NCI-H1417 (cell line): Measurements from ENCODE around the gene CIAO1.
"Not testable (repeated sequence)": the region's sequence is repeated elsewhere in the genome, so short reads cannot be mapped to it uniquely, and the experiment has no call there.

Experiments used
- DNase-seq, 3 experiments: peaks; one replicate each; lab custom pipeline; 2025; lab: John Stamatoyannopoulos, UW

CIAO1 gene

DNA sequence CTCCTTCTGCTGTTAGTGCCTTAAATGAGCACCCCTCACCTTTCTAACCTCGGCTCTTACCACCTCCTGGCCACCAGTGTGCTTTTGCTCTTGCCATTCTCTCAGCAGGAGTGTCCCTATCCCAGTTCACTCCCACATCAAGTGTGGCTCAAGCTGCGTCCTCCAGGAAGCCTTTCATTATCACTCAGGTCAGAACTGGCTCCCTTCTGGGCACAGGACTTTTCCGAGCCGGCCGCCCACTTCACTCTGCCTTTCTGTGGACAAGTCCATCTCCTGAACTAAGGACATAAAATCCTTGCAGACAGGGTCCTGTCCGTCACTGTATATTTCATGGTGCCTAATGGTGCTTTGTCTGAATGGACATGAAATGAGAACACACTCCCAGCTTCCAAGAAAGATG is 15.8 kb upstream of the CIAO1 start:
- DNase-seq: no peak

DNA sequence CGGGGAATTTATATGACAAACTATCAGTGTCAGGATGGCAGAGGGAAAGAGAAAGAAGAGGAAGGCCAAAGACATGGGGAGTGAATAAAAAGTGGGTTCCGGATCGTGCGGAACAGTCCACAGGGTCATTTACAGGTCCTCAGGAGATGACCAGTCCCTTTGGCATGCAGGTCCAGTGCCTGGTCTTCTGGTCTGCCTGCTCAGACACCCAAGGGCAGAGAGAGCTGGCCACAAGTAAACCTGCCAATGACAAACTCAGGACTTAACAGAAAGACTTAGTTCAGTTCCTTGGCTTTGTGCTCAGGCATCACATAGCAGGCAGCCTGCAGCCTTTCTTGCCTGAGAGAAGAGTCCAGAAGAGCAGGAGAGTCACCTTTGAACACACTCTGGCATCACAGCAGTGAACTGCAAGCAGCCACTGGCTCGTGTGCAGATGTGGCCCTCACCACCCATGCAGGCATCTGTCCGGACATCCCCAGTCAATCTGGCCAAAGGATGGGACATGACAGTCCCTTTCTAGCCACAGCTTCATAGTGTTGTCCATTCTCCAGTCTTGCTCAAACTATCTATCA is 14.2 kb upstream of the CIAO1 start:
- DNase-seq: peak in 2 of 3 experiments; percentile 15 to 39

DNA sequence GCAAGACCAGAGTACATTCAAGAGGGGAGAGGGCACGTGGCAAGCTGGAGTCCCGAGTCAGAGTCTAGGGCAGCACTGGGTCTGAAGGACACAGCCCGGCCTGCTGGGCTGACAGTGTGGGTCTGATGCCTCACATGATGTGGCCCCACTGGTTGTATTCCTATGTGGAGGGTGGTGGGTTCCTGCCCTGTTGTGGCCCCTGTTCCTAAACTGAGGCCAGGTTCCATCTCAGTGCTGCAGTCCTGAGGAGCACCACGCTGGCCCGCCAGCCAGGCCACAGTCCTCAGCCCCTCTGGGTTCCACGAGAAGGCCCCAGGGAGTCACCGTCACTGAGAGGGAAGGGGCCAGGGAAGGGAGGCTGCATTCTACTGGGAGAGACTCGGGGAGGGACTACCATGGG is 13.5 kb upstream of the CIAO1 start:
- no peak for DNase-seq

DNA sequence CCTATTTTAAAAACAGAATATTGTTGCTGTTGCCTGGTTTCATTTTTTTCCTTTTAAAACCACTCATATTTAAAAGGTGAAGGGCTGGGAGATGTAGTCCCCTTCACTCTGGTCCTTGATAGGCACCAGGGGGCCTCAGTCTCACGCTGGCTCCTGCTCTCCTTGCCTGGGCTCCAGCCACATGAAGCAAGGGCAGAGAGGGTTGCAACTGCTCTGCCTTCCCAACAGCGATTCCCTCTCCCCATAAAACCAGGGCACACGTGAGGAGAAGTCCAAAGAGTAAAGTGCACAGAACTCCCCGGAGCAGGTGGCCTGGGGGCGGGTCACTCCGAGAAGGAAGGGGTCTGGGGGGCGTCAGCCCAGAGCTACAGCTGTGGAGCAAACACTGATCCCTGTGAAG is 13.0 kb upstream of the CIAO1 start:
- DNase-seq: no peak

DNA sequence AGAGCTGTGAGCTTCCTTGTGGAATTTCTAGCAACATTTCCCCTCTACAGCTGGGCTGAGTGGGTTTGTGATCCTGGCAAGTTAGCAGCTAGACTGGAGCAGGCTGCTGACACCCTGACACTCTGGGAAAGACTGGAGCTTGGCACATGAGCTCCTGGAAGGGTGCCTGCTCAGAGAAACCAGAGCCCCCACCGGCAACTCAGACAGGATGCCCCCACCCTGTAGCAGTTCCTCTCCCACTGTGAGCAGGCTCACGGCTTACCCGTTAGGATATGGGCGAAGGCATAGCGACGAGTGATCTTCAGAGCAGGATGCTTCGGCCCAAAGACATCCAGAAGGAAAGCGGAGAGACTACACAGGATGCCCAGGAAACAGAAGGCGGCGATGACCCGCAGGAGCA is 11.5 kb upstream of the CIAO1 start:
- no peak for DNase-seq

DNA sequence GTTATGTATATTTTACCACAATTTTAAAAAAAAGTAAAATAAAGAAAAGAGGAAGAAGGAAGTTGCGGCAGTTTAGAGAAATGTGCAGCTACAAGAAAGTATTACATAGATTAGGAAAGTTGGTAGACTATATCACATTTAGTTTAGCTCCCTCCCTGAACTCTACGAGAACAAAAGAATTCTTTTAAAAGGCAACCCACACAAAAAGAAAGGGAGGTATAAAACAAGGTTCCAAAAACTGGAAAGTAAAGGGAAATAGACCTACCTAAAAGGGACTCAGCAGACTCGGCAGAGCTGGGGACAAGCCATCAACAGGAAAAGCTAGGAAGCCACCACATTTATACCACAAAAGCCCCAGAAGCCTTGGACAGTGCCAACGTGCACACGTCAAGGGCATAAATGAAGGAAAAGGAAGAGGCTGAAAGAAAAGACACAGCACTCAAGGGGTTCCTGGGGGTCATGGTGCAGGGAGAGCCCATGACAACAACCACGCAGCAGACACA is 9.4 kb upstream of the CIAO1 start:
- no peak for DNase-seq

DNA sequence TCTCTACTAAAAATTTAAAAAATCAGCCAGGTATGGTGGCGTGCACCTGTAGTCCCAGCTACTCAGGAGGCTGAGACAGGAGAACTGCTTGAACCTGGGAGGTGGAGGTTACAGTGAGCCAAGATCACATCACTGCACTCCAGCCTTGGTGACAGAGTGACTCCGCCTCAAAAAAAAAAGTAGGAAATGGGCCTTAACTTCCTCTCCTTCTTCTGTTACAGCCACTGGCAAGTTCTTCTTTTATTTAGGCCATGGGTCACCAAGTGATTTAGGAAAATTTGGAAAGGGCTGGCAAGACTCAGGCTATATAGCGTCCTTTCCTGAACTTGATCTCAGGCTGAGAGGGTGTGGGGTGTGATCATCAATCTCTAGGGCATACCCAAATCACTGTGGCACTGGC is 8.3 kb upstream of the CIAO1 start:
- DNase-seq: not testable (repeated sequence)

DNA sequence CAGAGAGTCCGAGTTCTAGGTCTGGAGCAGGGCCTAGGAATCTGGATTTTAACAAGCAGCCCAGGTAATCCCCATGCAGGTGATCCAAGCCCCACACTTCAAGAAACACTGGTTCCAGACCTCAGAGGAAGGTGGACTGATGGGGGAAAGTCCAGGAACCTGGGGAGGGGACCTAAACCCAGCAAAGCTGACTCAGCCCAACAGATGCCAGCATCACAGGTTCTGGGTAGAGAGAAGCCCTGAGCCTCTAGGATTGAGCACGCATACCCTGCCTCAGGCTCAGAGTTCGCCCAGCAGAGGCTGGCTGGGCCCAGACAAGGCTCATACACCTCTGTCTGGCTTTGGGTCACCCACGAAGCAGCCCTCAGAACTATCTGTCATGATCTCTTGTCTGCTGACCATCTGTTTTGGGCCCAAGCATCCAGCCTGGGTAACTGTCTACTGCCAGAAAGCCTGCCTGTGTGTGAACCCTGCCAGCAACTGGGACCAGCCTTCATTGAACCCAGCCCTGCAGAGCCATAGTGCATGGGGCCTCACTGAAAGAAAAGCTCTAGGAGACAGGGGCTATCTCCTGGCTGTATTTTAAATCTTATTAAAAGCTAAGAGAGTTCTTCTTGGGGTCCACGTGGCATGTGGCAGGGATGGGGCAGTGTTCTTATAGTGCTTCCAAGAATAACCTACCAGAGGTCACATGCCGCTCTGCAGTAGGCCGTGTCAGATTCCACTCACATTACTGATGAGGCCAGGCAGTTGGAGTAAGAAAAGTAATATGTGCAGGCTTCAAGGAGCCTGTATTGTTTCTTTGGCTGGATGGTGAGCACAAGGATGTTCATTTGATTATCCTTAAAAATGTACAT is 7.6 kb upstream of the CIAO1 start:
- DNase-seq: no peak

DNA sequence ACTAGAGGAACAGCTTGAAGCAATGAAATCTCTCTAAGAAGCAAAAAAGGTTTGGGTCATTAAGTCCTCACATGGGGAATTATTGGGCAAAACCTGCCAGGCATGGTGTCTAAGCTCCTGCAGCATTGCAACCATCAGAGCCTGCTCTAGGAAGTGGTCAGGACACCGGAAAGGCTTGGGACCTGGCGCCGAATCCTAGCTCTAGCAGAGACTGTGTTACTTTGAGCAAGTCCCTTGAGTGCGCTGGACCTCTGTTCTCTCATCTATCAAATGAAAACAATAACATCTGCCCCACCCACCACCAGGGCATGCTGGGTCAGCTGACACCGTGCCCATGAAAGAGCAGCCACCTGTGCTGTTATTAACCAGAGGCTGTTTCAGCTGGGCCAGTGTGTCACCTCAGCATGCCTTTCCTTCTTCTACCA is 6.5 kb upstream of the CIAO1 start:
- peak in 1 of 3 experiments; percentile 21 for DNase-seq

DNA sequence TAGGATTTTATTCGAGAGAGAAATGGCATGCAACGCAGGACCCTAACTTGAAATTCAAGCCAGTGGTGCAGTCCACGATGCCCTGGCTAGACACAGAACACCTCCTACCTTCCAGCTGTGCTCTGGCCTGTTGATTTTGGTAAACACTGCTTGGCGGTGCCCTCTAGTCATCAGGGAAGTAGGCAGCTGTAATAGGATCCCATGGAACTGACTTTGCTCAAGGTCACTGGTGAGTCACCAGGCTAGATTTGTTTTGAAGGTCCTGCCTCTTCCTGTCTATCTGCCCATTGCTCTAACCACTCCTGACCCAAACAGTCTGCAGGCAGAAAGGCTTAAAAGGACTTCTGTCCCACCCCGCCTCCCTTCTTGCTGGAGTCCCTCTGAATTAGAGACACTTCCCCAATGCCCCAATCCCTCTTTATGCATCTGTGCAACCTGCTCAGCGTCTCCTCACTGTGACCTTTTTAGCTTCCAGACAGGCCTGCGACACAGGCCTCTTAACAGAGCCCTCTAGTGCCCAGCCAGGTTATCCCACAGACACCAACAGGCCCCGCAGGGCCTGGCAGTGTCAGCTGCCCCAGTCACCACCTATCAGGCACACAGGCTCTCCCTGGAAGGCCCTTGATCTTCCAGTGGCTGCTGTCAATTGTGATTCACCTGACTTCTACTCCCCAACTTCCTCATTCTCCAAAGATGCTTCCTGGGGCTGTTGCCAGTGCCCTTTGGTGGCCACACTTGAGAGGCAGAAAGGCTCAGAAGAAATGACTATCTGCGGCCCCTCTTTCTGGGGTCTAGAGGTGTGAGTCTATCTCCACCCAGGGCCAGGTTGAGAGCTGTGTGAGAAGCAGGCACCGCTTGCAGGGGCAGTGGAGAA is 5.4 kb upstream of the CIAO1 start:
- peak in 1 of 3 experiments; percentile 41 for DNase-seq

DNA sequence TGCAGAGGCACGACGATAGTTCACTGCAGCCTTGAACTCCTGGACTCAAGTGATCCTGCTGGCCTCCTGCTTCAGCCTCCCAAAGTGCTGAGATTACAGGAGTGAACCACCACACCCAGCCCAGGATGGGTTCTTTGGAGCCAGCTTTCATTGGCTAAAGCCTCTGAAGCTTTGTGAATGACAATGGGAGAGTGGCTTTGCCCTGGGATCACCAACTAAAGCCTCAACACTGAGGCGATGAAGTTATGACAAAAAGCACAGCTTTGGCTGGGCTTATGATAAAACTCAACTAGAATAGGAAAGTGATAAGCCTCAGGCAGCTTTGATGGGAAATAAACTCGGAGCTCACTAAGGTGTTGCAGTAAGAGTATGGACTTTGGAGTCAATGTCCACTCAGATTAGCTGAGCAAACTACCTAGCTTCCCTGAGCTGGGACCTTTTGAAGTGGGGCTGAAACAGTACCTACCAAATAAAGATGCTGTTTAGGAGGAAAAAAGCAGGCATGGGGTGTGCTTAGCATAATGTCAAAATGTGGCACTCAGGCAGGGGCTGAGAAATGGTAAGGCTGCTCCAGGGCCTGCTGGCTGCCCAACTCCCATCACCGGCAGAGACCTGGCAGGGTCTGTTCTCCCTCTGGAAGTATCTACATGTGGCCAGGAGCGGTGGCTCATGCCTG is 4.6 kb upstream of the CIAO1 start:
- no peak for DNase-seq

DNA sequence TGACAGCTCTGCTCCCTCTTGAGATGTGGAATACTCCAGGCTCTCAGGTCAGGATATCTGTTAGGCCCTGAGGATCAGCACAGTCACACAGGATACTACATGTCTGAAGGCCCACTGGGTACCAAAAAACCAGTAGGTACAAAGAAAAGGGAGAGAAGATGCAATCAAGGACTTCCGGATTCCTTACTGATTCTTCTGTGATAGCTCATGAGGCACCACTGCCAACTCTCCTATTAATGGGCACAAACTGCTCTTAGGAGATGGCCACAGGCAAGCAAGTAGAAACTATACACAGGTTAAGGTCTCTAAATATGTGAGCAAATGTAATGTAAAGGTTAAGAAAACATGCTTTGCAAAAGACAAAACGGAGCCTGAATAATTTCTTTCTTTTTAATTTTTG is 3.7 kb upstream of the CIAO1 start:
- no peak for DNase-seq

DNA sequence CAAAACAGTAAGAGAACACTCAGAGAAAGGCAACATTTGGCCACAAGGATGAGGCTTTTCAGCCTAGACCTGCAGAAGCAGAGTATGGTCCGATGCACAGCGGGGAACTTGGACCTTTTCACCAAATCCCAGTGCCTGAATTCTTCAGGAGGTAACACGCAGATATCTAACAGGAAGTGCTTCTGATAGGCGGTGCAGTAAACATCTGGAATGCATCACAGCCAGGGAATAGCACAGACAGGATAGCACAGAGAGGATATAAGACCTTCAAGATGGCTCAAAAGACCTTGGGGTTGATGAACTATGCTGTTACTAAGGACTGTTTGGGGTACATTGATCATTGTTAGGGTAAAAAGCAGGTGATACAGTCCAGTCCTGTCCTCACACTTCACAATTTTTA is 1.9 kb upstream of the CIAO1 start:
- DNase-seq: no peak

DNA sequence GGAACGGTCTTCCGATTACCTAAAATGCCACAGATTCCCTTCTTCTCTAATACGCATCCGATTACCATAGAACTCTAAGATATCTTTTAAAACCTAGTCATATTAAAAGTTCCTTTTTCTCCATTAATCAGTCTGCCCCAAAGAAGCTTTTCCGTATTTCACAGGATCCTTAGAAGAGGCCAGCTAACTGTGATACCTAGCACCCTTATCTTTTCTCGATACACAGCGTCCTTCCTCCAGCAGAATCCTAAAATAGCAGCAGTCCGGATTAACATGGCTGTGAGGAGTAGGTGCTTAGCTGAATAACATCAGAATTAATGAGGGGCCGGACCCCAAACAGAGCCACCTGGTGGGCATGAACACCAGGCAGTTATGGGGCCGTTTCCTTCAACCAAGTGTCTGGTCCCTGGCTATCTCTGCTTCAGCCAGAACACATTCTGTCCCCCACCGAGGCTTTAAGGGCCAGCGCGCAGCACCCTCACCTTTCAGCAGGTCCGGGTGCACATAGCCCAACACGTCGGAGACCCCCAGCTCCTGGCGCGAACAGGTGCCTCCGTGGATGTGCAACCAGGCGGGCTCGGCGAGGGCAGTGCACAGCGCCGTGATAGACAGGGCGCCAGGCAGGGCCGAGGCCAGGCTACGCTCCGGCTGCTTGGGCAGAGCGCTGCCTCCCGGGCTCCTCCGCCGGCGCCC is 1.2 kb upstream of the CIAO1 start:
- DNase-seq: peak in 2 of 3 experiments; percentile 43 to 44

DNA sequence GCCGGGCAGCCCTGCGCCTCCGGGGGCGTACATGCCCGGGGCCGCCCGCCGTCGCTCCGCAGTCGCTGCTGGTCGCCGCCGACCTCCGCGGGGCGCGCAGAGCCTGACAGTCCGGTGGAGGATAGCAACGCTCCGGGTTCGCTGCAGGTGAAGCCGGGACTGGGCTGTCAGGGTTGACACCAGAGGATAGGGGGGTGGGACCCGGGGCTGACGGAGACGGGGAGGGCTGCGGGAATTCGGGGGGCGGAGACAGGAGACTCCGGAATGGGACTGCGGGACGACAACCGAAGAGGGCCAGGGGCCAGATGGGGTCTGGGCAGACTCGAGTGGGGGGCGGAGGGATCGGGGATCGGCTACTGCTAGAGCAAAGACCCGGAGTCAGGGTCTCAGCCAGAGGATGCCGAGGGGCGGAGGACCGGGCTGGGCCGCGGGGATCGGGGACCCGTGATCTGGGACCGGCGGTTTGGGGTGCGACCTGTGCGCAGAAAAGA is 631 bp upstream of the CIAO1 start:
- DNase-seq: peak in 1 of 3 experiments; percentile 43

DNA sequence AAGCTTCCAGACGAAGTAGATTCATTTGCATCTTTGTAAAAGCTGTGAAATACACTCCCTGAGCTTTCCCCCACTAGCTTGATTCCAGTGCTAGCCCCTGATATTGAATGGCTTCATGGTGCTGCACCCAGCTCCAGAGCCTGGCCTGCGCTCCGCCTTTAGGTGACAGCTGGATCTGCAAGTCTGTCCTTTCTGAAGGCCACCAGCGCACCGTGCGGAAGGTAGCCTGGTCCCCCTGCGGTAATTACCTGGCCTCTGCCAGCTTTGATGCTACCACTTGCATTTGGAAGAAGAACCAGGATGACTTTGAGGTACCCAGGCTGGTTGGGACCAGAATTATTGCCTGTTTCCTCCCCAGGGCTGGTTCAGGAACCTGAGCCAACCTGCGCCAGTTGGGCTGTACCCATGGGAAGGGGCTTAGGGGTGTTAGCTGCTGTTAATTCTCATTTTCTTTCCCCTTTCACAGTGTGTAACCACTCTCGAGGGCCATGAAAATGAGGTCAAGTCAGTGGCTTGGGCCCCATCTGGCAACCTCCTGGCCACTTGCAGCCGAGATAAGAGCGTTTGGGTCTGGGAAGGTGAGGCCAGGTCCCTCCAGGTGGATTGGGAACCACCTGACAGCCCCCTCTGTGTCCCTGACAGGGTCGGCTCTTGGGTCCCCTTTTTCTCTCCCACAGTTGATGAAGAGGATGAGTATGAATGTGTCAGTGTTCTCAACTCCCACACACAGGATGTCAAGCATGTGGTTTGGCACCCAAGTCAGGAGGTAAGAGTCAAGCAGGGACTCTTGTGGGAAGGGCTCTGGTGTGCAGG is 1.3 kb downstream of the CIAO1 start:
- DNase-seq: peak in 1 of 3 experiments; percentile 38

DNA sequence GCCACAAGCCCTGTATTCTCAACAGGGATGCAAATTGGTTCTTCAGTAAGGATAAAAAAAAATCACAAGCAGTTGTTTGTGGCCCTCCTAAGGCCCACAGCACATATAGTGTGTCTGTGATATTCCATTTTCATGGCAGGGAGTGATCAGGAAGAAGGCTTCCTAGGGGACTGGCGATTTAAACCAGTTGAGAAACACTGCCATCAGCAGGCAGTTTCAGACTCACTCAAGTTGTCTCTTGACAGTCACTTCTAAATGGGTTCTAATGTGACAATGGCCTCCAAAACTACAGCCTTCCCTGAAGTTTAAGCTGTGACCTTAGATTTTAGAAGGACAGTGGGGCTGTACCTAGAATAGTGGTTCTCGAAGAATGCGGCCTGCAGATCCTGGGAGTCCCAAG is 6.0 kb downstream of the CIAO1 start:
- no peak for DNase-seq

DNA sequence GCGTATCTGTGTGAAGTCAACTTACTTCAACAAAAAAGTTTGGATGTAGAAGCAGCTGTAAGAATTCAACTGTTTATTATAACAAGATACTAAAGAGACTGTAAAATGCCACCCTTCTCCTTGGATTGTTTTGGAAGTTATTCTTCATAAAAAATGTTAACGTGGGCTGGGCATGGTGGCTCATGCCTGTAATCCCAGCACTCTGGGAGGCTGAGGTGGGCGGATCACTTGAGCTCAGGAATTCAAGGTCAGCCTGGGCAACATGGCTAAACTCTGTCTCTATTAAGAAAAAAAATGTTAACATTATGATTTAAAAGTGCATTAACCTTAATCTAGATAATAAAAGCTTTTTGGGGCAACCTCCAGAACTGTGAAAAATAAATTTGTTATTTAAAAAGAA is 7.7 kb downstream of the CIAO1 start:
- DNase-seq: no peak

DNA sequence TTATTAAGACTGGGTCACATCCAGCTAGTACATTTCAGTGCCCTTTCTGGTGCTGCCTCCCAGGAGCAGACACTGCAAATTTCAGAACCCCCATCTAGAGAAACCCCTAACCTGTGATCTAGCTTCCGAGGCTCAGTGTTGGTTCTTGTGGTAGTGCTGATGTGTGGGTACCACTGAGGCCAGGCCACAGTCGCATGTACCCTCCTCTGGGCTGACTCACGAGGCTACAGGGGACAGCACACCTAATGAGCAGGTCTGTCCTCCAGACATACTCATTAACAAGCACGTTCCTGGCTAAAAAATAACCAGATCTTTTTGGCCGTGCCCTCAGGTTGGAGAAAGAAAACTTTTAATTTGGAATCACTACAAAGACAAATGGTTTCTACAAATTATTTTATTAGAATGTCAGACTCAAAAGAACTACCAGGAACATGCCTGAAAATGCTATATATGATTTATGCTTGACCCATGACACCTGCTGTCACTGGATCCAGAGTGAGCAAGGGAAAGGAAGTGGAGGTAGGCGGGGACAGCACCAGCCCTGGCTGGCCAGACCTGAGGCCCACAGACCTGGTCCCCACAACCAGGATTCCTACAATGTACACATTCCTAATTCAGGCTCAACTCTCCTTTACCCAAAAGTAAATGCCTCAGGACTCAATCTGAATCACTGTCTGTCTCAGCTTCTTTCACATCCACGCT is 8.5 kb downstream of the CIAO1 start:
- DNase-seq: no peak
